GM19193 (cell line): ENCODE results near the gene ASB6.

Source experiments
- POLR2A ChIP-seq: IDR thresholded peaks from 4 replicates; pipeline ENCODE4 v1.6.1; 2011; ENCODE audit not compliant: insufficient read depth, insufficient read length; ENCODE audit errors: extremely low read depth

Gene ASB6

DNA sequence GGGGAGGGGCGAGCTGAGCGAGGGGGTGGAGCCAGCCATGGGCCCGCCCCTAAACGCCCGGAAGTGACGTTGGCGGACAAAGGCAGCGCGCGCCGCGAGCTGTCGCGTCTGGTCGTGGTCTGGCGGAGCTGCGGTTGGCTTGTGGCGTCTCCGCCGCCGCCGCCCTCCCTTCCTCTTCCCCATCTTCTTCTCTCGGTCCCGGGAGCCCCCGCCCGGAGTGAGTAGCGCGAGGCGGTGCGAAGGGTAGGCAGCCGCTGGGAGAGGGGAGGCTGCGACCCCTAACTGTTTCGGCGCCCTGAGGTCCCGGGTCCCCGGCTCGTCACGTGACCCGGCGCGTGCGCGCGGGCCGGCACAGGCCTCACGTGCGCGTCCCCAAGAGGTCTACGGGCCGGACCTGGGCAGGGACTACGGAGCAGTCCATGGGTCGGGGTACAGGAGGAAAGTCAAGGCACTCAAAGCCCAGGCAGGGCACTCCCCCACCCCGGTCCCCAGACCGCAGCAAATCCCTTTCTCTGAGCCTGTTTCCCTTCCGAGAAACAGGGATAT is 15.8 kb downstream of the ASB6 start, which contains the start of gene NTMT1:
Gene NTMT1 (plus strand): TSS at position 85 of the 546 bp plus-strand sequence. CDS start 6,541 bp downstream, outside the sequence.
- peak; percentile 91 for TF ChIP-seq POLR2A

DNA sequence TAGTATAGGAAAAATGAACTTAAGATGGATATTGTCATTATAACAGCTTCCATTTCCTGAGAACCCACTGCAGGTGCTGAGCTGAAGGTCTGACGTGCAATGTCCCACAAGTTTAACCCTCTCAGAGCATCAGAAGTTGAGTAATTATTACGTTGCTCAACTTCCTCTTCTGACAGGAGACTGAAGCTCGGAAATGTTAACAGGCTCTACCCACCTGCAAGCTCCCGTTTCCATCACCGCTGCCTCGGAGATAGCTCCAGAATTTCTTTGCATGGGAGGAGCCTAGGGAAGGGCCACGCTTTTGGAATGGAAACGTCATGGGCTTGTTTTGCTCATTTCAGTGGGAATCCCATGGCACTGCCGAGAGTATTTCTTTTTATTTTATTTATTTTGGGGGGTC is 17.0 kb downstream of the ASB6 start:
- no peak for TF ChIP-seq POLR2A

- no peak for TF ChIP-seq POLR2A
These were observed 17.7 kb downstream of the ASB6 start for GRCh38 chr9:129624168-129624759.

GRCh38 chr9:129623331-129623730 is 18.6 kb downstream of the ASB6 start:
- TF ChIP-seq POLR2A: no peak

DNA sequence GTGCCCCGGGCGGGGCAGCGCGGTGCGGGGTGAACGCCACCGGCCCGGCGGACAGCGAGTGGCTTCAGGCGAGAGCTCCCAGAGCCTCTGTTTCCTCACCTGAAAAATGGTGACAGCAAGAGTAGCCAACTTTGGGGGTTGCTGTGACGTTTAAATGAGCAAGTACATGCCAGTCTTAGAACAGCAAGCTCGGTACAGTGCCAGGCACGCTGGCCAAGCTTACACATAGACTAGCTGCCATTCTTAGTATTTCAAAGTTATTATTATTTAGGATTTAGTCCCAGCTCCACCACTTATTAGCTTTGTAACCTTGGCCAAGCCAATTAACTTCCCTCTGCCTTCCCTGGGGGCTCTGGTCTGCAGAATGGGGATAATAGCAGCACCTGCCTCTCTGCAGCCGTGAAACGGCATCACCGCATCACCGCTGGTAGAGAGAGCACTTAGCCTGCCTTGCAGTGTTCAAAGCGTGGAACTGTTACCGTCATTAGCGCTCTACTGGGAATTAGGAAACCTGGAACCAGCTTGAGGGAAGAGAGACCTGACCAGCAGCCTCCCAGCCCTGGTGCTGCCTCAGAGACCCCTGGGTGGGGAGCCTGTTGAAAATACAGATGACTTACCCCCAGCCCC is 21.2 kb downstream of the ASB6 start, which contains the start of gene C9orf50:
Gene C9orf50 (minus strand): TSS at position 433 of the 627 bp plus-strand sequence. CDS start 527 bp downstream, outside the sequence.
- no peak for TF ChIP-seq POLR2A

GRCh38 chr9:129619787-129620668 is 21.9 kb downstream of the ASB6 start:
- no peak for TF ChIP-seq POLR2A

DNA sequence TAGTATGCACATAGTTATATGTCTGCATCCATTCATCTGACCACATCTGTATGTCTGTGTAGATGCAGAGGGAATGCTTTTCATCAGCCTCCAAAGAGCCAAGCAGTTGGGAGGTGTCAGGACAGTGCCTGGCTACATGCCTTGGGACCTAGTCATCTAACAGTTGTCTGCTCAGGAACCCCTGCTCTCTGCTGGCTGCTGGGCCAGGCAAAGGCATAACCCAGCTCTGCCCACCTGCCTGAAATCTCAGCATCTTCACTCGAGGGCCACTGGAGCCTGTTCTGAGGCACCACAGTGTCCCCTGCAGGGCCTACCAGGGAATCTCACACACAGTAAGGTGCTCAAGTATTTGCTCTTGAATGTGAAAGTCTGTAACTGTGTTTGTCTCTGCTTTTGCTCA is 24.8 kb downstream of the ASB6 start:
- TF ChIP-seq POLR2A: no peak

GRCh38 chr9:129615407-129616285 is 26.3 kb downstream of the ASB6 start:
- no peak for TF ChIP-seq POLR2A

- TF ChIP-seq POLR2A: no peak
These were observed 27.0 kb downstream of the ASB6 start for GRCh38 chr9:129614932-129615331.

- TF ChIP-seq POLR2A: no peak
These were observed 28.3 kb downstream of the ASB6 start for GRCh38 chr9:129613520-129614175.

DNA sequence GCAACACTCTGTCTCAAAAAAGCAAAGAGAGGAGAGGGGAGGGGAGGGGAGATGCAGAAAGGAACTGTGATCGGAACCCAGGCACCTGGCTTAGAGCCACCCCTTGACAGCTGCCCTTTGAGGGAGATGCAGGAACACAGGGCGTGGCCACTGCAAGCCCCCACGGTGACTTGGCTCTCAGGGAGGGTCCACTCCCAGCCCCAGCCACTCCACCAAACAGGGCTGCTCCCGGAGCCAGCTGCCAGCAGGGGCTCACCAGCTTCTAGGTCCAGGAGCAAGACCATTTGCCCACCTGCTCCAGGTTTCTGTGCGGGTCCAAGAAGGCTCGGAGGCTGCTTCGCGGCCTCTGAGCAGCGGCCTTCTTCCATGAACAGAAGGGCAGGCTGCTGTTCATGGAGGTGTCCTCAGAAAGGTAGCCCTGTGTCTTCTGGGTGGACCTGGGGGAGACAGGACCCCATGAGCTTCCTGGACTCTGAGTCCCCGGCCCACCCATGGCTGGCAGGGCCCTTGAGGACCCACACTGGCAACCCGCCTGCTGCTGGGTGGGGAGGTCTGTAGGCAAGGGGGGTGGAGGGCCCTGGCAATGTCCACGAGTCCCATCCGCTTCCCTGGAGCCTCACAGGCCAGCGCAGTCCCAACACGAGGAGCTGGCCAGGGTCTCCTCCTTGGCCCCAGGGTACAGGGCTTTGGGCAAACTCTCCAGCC is 29.0 kb downstream of the ASB6 start:
- TF ChIP-seq POLR2A: no peak

GRCh38 chr9:129612123-129612522 is 29.8 kb downstream of the ASB6 start:
- no peak for TF ChIP-seq POLR2A

DNA sequence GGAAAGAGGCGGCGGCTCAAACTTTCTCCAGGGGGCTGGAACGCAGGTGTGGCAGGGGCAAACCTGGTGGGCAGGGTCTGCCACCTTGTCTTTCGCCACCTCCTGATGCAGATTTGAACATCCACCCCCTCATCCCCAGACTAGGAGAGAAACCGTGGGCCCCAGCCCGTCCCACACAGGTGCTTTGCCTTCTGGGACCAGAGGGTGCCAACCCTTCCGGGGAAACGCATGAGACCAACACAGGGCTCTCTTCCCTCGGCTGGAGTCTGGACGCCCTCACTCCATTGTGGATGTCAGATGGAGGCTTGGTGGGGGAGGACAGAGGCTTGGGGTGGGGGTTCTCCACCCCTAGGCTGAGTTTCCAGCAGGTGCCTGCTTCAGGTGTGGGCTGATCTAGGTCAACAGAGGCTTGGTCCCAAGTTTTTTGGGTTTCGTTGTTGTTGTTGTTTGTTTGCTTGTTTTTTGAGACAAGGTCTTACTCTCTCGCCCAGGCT is 30.6 kb downstream of the ASB6 start:
- no peak for TF ChIP-seq POLR2A
